Panc1 (cell line): ENCODE measurements around the gene S100A16. TPM values are rescaled to one million over a fixed set of nuclear protein-coding genes. Genes with fewer than 3 reads are reported as not detected.

Experiments used
- ATAC-seq: fragments of 200-7000 bp; cut with Tn5 transposase; 2 replicates; pipeline ENCODE4 v1.9.1; 2020; ENCODE audit warnings: mild to moderate bottlenecking, moderate library complexity
- BruUV-seq: library from RNA; stranded (reverse); fragments of 400-500 nt; replicated peaks from 2 replicates; lab custom pipeline; 2021; lab: Mats Ljungman, UMichigan
- CTCF ChIA-PET: fragments of 300-600 bp; sonication (Branson Sonifier 250); formaldehyde crosslinking; loops from one replicate; lab custom pipeline; 2022; ENCODE audit warnings: antibody characterized with exemption; lab: Charles Lee
- POLR2A ChIA-PET: fragments of 300-600 bp; sonication (Branson Sonifier 250); formaldehyde crosslinking; loops from one replicate; lab custom pipeline; 2022; ENCODE audit warnings: antibody characterized with exemption; lab: Charles Lee
- DNase-seq: peaks from one replicate; pipeline ENCODE4 v3.0.0-alpha.2; 2010; ENCODE audit warnings: low read depth, low spot score
- H3K27ac ChIP-seq: 2 replicates; pipeline ENCODE4 v1.5.1; 2011; ENCODE audit warnings: mild to moderate bottlenecking, low read length, inconsistent platforms
- H3K27me3 ChIP-seq: fragments of 200-500 bp; sonication (Bioruptor generic); 2 replicates; pipeline ENCODE4 v1.6.0; 2014; ENCODE audit warnings: low read length, inconsistent platforms; ENCODE audit not compliant: control insufficient read depth, insufficient read depth
- H3K36me3 ChIP-seq: fragments of 200-500 bp; sonication (Bioruptor generic); 2 replicates; pipeline ENCODE4 v1.5.1; 2014; ENCODE audit warnings: inconsistent platforms, mild to moderate bottlenecking, low read length, moderate library complexity; ENCODE audit not compliant: control insufficient read depth, insufficient read depth
- H3K4me1 ChIP-seq: 2 replicates; pipeline ENCODE4 v1.5.1; 2011; ENCODE audit warnings: inconsistent platforms, mild to moderate bottlenecking, low read length, moderate library complexity; ENCODE audit not compliant: control insufficient read depth, insufficient read depth
- H3K4me3 ChIP-seq, 2 experiments: 2 replicates each; pipeline ENCODE4 v1.5.1; 2011 to 2012; ENCODE audit warnings: low read depth in 2 of 2, low read length in 2 of 2, mild to moderate bottlenecking in 2 of 2, inconsistent platforms in 1 of 2, moderate library complexity in 1 of 2
- H3K9me3 ChIP-seq: fragments of 200-500 bp; sonication (Bioruptor generic); 2 replicates; pipeline ENCODE4 v1.5.1; 2014; ENCODE audit warnings: low read depth, mild to moderate bottlenecking, inconsistent platforms, low read length, moderate library complexity; ENCODE audit not compliant: control insufficient read depth, insufficient read depth
- POLR2AphosphoS5 ChIP-seq: IDR thresholded peaks from 2 replicates; pipeline ENCODE4 v1.6.1; 2012; ENCODE audit warnings: mild to moderate bottlenecking, low read depth, low read length, moderate library complexity
- REST ChIP-seq, 2 experiments: IDR thresholded peaks; 2 replicates each; pipeline ENCODE4 v1.6.1; 2011 to 2012; ENCODE audit warnings: low read depth in 2 of 2, control low read depth in 1 of 2, low read length in 1 of 2, mild to moderate bottlenecking in 1 of 2, moderate library complexity in 1 of 2; ENCODE audit not compliant: insufficient read depth in 1 of 2
- SIN3A ChIP-seq: IDR thresholded peaks from 2 replicates; pipeline ENCODE4 v1.6.1; 2012; ENCODE audit warnings: low read depth, mild to moderate bottlenecking, low read length, moderate library complexity, borderline replicate concordance; ENCODE audit not compliant: insufficient read depth
- TCF7L2 ChIP-seq: IDR thresholded peaks from 2 replicates; pipeline ENCODE4 v1.6.1; 2011; ENCODE audit warnings: mild to moderate bottlenecking, low read depth, low read length, inconsistent platforms
- in situ Hi-C: cut with HindIII; loops from 2 replicates; pipeline ENCODE4 v1.10.0; 2016; ENCODE audit warnings: low sequenced_read_pairs, low pct_unique_long_range_greater_than_20kb
- intact Hi-C: fragments of 100-400 bp; cut with micrococcal nuclease; formaldehyde crosslinking; loops from one replicate; pipeline ENCODE4 v1.10.0; 2022; ENCODE audit not compliant: unreplicated experiment
- total RNA-seq: library from RNA; stranded (reverse); gene quantifications from one replicate; pipeline ENCODE4 v1.2.1, GENCODE V29; 2021; ENCODE audit not compliant: unreplicated experiment
- TF ChIP-seq, protein P1 (sequence below): fragments of 450-650 bp; IDR thresholded peaks from 2 replicates; pipeline ENCODE4 v1.5.1; 2017; ENCODE audit warnings: mild to moderate bottlenecking

Gene S100A16
- total RNA-seq, 1 experiment from 2014 or later = 61.6 TPM

DNA sequence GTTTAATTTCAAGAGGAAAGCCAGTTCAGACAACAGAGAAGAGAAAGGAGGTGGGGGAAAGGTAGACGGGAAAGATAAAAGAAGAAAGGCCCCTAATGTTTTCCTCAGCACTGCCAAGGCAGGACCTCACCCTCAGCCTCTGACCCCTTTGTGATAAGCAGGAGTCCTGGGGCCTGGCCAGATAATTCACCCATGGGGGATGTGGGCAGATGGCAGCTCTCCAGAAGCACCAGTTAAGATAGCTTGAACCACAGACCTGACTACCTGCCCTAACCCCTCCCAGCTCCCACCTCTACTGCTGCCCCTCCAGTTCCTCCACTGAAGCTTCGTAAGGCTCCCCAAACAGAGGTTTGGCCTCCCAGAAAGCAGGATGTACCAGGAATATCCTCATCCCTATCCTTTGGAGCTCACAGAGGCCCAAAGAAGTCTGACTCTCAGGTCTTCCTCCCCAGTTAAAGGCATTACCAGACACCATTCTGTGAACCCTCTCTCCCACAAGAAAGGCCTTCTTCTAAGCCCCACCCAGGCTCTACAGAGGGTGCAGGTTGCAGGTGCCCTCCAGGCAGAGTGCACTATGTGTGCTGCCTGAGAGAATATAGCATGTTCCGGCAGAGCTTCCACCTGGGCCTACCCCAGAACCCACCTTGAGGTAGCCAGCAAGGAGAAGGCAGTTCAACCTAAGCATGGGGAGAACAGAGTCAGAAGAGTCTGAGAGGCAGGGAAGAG, 36.4 kb upstream of the S100A16 start:
- CTCF ChIA-PET = interaction anchor here (0.6 kb wide), 1 partner anchor 64 kb away, joined by 3 read pairs; no protein-coding TSS in a partner anchor
- in situ Hi-C loops = no loop called here

DNA sequence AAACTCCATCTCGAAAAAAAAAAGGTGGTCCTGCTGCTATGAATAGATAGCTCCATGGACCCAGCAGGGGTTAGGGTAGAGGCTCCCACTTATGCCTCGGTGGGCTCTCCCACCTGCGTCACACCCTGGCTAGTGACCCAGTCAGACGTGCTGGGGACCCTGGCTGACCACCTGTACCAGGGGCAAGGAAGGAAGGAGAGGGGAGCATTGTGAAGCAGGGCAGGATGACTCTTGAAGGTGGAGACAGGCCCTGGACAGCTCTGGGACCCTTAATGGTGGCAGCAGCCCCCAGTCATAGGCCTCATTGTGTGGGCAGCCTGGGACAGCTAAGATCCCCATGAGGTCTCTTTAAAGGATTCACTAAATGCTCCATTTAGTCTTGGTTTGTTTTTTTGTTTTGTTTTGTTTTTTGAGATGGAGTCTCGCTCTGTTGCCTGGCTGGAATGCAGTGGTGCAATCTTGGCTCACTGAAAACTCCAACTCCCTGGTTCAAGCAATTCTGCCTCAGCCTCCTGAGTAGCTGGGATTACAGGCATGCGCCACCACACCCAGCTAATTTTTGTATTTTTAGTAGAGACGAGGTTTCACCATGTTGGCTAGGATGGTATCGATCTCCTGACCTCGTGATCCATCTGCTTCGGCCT, 35.2 kb upstream of the S100A16 start:
- CTCF ChIA-PET = no interaction called here

More for the DNA sequence above, 36.4 kb upstream of the S100A16 start:
- intact Hi-C loops = no loop called here
- H3K4me1 ChIP-seq = no peaks in the 10 kb centered on the region
- no TSS peak for BruUV-seq
- no peak overlapping the region for H3K27ac ChIP-seq
- peak; percentile 20 for ATAC-seq
- TF ChIP-seq TCF7L2 (no peak), POLR2AphosphoS5 (no peak), REST (IDR thresholded peaks at IDR 0.05; ENCODE audit: insufficient read depth in 1 of 2, low read depth in 2 of 2, low read length in 1 of 2) (no peak), SIN3A (no peak)
- TF ChIP-seq, protein P1, sequence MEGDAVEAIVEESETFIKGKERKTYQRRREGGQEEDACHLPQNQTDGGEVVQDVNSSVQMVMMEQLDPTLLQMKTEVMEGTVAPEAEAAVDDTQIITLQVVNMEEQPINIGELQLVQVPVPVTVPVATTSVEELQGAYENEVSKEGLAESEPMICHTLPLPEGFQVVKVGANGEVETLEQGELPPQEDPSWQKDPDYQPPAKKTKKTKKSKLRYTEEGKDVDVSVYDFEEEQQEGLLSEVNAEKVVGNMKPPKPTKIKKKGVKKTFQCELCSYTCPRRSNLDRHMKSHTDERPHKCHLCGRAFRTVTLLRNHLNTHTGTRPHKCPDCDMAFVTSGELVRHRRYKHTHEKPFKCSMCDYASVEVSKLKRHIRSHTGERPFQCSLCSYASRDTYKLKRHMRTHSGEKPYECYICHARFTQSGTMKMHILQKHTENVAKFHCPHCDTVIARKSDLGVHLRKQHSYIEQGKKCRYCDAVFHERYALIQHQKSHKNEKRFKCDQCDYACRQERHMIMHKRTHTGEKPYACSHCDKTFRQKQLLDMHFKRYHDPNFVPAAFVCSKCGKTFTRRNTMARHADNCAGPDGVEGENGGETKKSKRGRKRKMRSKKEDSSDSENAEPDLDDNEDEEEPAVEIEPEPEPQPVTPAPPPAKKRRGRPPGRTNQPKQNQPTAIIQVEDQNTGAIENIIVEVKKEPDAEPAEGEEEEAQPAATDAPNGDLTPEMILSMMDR = no peak
- no peak for DNase-seq
- peaks cover 13% of the 10 kb centered on the region for H3K36me3 ChIP-seq
- H3K9me3 ChIP-seq = no peaks in the 10 kb centered on the region
- no peak overlapping the region for H3K4me3 ChIP-seq
- POLR2A ChIA-PET = interaction anchor here (1.0 kb wide), 1 partner anchor 15 kb away, joined by 3 read pairs; the partner anchor contains the start of gene CHTOP
- H3K27me3 ChIP-seq = no peaks in the 10 kb centered on the region

More for the DNA sequence above, 35.2 kb upstream of the S100A16 start:
- Histone ChIP-seq H3K4me1 (no peaks in the 10 kb centered on the region), H3K27me3 (no peaks in the 10 kb centered on the region), H3K36me3 (peaks cover 22% of the 10 kb centered on the region), H3K9me3 (no peaks in the 10 kb centered on the region), H3K4me3 (no peak overlapping the region), H3K27ac (no peak overlapping the region)
- no TSS peak for BruUV-seq
- peak; percentile 27 for ATAC-seq
- POLR2A ChIA-PET = interaction anchor here (0.6 kb wide), 1 partner anchor 9 kb away, joined by 3 read pairs; no protein-coding TSS in a partner anchor
- TF ChIP-seq, protein P1 = no peak
- peak; percentile 30; the same call in 1 of the 2 replicates for TF ChIP-seq POLR2AphosphoS5
- intact Hi-C loops = no loop called here
- in situ Hi-C loops = no loop called here
- DNase-seq = no peak
